Measurements from ENCODE around the gene BSND.

DNA sequence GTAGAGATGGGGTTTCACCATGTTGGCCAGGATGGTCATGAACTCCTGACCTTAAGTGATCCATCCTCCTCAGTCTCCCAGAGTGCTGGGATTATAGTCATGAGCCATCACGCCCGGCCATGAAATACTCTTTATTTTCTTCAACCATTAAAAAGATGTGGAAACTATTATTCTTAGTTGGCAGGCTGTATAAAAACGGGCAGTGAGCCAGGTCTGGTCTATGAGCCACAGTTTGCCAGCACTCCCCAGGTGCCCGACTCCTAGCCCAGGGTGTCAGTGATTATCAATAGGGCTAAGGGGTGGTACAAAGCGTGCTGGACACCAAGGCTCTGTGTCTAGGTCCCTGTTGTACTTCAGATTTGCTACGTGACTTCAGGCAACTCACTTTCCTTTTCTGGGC lies 22.0 kb upstream of the BSND start:
- no peak for TF ChIP-seq EZH2 (IDR thresholded peaks at IDR 0.05; ENCODE audit: low read length)
- TF ChIP-seq, protein P1, sequence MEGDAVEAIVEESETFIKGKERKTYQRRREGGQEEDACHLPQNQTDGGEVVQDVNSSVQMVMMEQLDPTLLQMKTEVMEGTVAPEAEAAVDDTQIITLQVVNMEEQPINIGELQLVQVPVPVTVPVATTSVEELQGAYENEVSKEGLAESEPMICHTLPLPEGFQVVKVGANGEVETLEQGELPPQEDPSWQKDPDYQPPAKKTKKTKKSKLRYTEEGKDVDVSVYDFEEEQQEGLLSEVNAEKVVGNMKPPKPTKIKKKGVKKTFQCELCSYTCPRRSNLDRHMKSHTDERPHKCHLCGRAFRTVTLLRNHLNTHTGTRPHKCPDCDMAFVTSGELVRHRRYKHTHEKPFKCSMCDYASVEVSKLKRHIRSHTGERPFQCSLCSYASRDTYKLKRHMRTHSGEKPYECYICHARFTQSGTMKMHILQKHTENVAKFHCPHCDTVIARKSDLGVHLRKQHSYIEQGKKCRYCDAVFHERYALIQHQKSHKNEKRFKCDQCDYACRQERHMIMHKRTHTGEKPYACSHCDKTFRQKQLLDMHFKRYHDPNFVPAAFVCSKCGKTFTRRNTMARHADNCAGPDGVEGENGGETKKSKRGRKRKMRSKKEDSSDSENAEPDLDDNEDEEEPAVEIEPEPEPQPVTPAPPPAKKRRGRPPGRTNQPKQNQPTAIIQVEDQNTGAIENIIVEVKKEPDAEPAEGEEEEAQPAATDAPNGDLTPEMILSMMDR (optimal IDR thresholded peaks at IDR 0.05 in 1 of 3, IDR thresholded peaks at IDR 0.05 in 1 of 3, conservative IDR thresholded peaks at IDR 0.05 in 1 of 3; ENCODE audit: extremely low read depth in 1 of 3, insufficient read depth in 2 of 3, low read length in 3 of 3), result no peak
